Middle frontal gyrus (tissue), 1 donor: ENCODE data around the gene GUCY1A2.
A peak's percentile ranks its signal among the peaks of the same experiment; 100 is the strongest.

Source experiments
- DNase-seq: peaks from one replicate; pipeline ENCODE4 v3.0.0-alpha.2; 2015; ENCODE audit warnings: low spot score; ENCODE audit errors: extremely low spot score

The GUCY1A2 gene

GRCh38 chr11:106998116-106998915 is 20.0 kb downstream of the GUCY1A2 start:
- DNase-seq, result no peak

GRCh38 chr11:106997227-106997626 is 21.0 kb downstream of the GUCY1A2 start:
- no peak for DNase-seq

GRCh38 chr11:106996691-106997090 is 21.6 kb downstream of the GUCY1A2 start:
- DNase-seq, result no peak

- DNase-seq, result peak; percentile 55
These were observed 27.9 kb downstream of the GUCY1A2 start for GRCh38 chr11:106990331-106990730.

GRCh38 chr11:106989078-106989455 is 29.2 kb downstream of the GUCY1A2 start:
- DNase-seq, result no peak

- no peak for DNase-seq
These were observed 29.9 kb downstream of the GUCY1A2 start for GRCh38 chr11:106988151-106989077.

GRCh38 chr11:106986673-106987072 is 31.6 kb downstream of the GUCY1A2 start:
- DNase-seq, result no peak

GRCh38 chr11:106986261-106986660 is 32.0 kb downstream of the GUCY1A2 start:
- no peak for DNase-seq

- DNase-seq, result no peak
These were observed 34.3 kb downstream of the GUCY1A2 start for GRCh38 chr11:106983991-106984390.

GRCh38 chr11:106983261-106983660 is 35.0 kb downstream of the GUCY1A2 start:
- DNase-seq, result no peak

GRCh38 chr11:106974831-106975230 is 43.4 kb downstream of the GUCY1A2 start:
- no peak for DNase-seq

- no peak for DNase-seq
These were observed 46.4 kb downstream of the GUCY1A2 start for GRCh38 chr11:106971864-106972263.

GRCh38 chr11:106969644-106970355 is 48.5 kb downstream of the GUCY1A2 start:
- no peak for DNase-seq

- no peak for DNase-seq
These were observed 55.3 kb downstream of the GUCY1A2 start for GRCh38 chr11:106962995-106963394.

GRCh38 chr11:106961518-106961917 is 56.8 kb downstream of the GUCY1A2 start:
- no peak for DNase-seq

GRCh38 chr11:106961048-106961447 is 57.2 kb downstream of the GUCY1A2 start:
- no peak for DNase-seq

GRCh38 chr11:106959800-106960199 is 58.5 kb downstream of the GUCY1A2 start:
- no peak for DNase-seq

- no peak for DNase-seq
These were observed 58.9 kb downstream of the GUCY1A2 start for GRCh38 chr11:106959386-106959785.

- DNase-seq, result no peak
These were observed 59.6 kb downstream of the GUCY1A2 start for GRCh38 chr11:106958517-106959248.

GRCh38 chr11:106957030-106957482 is 61.2 kb downstream of the GUCY1A2 start:
- no peak for DNase-seq

GRCh38 chr11:106950067-106950491 is 68.2 kb downstream of the GUCY1A2 start:
- DNase-seq, result no peak
